ENCODE measurements around the gene ECEL1.

ECEL1 gene

GRCh38 chr2:232526372-232526941 is 38.8 kb upstream of the ECEL1 start:
- DNase-seq = no peak
- Mint-ChIP-seq H3K4me1 (peaks cover 10% of the 10 kb centered on the region), H3K27me3 (peaks cover 34% of the 10 kb centered on the region), H3K27ac (no peak overlapping the region), H3K9me3 (no peaks in the 10 kb centered on the region), H3K4me3 (no peak overlapping the region), H3K36me3 (ENCODE audit: low read depth) (no peaks in the 10 kb centered on the region)
- no peak for ATAC-seq

- Mint-ChIP-seq H3K36me3 (ENCODE audit: low read depth) (no peaks in the 10 kb centered on the region), H3K4me1 (peaks cover 11% of the 10 kb centered on the region), H3K27me3 (peaks cover 35% of the 10 kb centered on the region), H3K9me3 (no peaks in the 10 kb centered on the region), H3K4me3 (no peak within 1 kb of the TSS), H3K27ac (no peak within 1 kb of the TSS)
- DNase-seq (no peak), ATAC-seq (no peak)
Measured at GRCh38 chr2:232525791-232526371, 38.2 kb upstream of the ECEL1 start, which contains the start of gene CHRND. TSS of gene CHRND (plus strand) at chr2:232526160. CDS start at chr2:232526216, 56 bp downstream.

GRCh38 chr2:232525199-232525598 is 37.6 kb upstream of the ECEL1 start:
- H3K9me3 Mint-ChIP-seq = no peaks in the 10 kb centered on the region
- peaks cover 40% of the 10 kb centered on the region for H3K27me3 Mint-ChIP-seq
- no peak for DNase-seq
- no peaks in the 10 kb centered on the region for H3K36me3 Mint-ChIP-seq (ENCODE audit: low read depth)
- ATAC-seq = no peak
- no peak overlapping the region for H3K4me3 Mint-ChIP-seq
- H3K27ac Mint-ChIP-seq = no peak overlapping the region
- peaks cover 11% of the 10 kb centered on the region for H3K4me1 Mint-ChIP-seq

GRCh38 chr2:232524771-232525170 is 37.1 kb upstream of the ECEL1 start:
- Mint-ChIP-seq H3K4me3 (no peak overlapping the region), H3K27ac (no peak overlapping the region)

GRCh38 chr2:232523682-232524597 is 36.3 kb upstream of the ECEL1 start:
- H3K27ac Mint-ChIP-seq = no peak overlapping the region
- DNase-seq = peak; percentile 47
- H3K9me3 Mint-ChIP-seq = no peaks in the 10 kb centered on the region
- H3K4me3 Mint-ChIP-seq = no peak overlapping the region
- H3K36me3 Mint-ChIP-seq (ENCODE audit: low read depth) = no peaks in the 10 kb centered on the region
- ATAC-seq = peak; percentile 59
- H3K27me3 Mint-ChIP-seq = peaks cover 46% of the 10 kb centered on the region
- peaks cover 9% of the 10 kb centered on the region for H3K4me1 Mint-ChIP-seq

More at GRCh38 chr2:232524771-232525170, 37.1 kb upstream of the ECEL1 start:
- ATAC-seq (no peak), DNase-seq (no peak)
- no peaks in the 10 kb centered on the region for H3K36me3 Mint-ChIP-seq (ENCODE audit: low read depth)
- peaks cover 40% of the 10 kb centered on the region for H3K27me3 Mint-ChIP-seq
- no peaks in the 10 kb centered on the region for H3K9me3 Mint-ChIP-seq
- peaks cover 11% of the 10 kb centered on the region for H3K4me1 Mint-ChIP-seq

GRCh38 chr2:232523402-232523681 is 35.7 kb upstream of the ECEL1 start:
- ATAC-seq = no peak
- Mint-ChIP-seq H3K27me3 (peaks cover 48% of the 10 kb centered on the region), H3K36me3 (ENCODE audit: low read depth) (no peaks in the 10 kb centered on the region), H3K9me3 (no peaks in the 10 kb centered on the region), H3K4me1 (peaks cover 5% of the 10 kb centered on the region), H3K27ac (no peak overlapping the region), H3K4me3 (no peak overlapping the region)
- DNase-seq = no peak

GRCh38 chr2:232522623-232523401 is 35.2 kb upstream of the ECEL1 start:
- peaks cover 5% of the 10 kb centered on the region for H3K4me1 Mint-ChIP-seq
- H3K27me3 Mint-ChIP-seq = peaks cover 44% of the 10 kb centered on the region
- no peak overlapping the region for H3K4me3 Mint-ChIP-seq
- no peaks in the 10 kb centered on the region for H3K36me3 Mint-ChIP-seq (ENCODE audit: low read depth)
- H3K9me3 Mint-ChIP-seq = no peaks in the 10 kb centered on the region
- no peak for DNase-seq
- no peak overlapping the region for H3K27ac Mint-ChIP-seq
- ATAC-seq = no peak

GRCh38 chr2:232521959-232522622 is 34.5 kb upstream of the ECEL1 start:
- Mint-ChIP-seq H3K27ac (no peak overlapping the region), H3K4me3 (no peak overlapping the region), H3K9me3 (no peaks in the 10 kb centered on the region), H3K36me3 (ENCODE audit: low read depth) (no peaks in the 10 kb centered on the region), H3K4me1 (peaks cover 5% of the 10 kb centered on the region), H3K27me3 (peaks cover 41% of the 10 kb centered on the region)
- peak; percentile 57 for ATAC-seq
- DNase-seq = peak; percentile 82

- Mint-ChIP-seq H3K4me1 (peaks cover 5% of the 10 kb centered on the region), H3K4me3 (no peak overlapping the region), H3K36me3 (ENCODE audit: low read depth) (no peaks in the 10 kb centered on the region), H3K27me3 (peaks cover 34% of the 10 kb centered on the region), H3K9me3 (no peaks in the 10 kb centered on the region), H3K27ac (no peak overlapping the region)
- no peak for ATAC-seq
- no peak for DNase-seq
Measured at GRCh38 chr2:232521098-232521497, 33.5 kb upstream of the ECEL1 start.

- peaks cover 5% of the 10 kb centered on the region for H3K4me1 Mint-ChIP-seq
- H3K27ac Mint-ChIP-seq = no peak overlapping the region
- no peaks in the 10 kb centered on the region for H3K9me3 Mint-ChIP-seq
- ATAC-seq (no peak), DNase-seq (no peak)
- H3K36me3 Mint-ChIP-seq (ENCODE audit: low read depth) = no peaks in the 10 kb centered on the region
- H3K4me3 Mint-ChIP-seq = no peak overlapping the region
- peaks cover 32% of the 10 kb centered on the region for H3K27me3 Mint-ChIP-seq
Measured at GRCh38 chr2:232520489-232520888, 32.9 kb upstream of the ECEL1 start.

GRCh38 chr2:232519581-232520438 is 32.2 kb upstream of the ECEL1 start, which contains the start of gene PRSS56:
TSS of gene PRSS56 (plus strand) at chr2:232520388. CDS start at chr2:232520599, 211 bp downstream.
- peaks cover 31% of the 10 kb centered on the region for H3K27me3 Mint-ChIP-seq
- no peaks in the 10 kb centered on the region for H3K36me3 Mint-ChIP-seq (ENCODE audit: low read depth)
- H3K27ac Mint-ChIP-seq = no peak within 1 kb of the TSS
- no peak for ATAC-seq
- no peaks in the 10 kb centered on the region for H3K9me3 Mint-ChIP-seq
- peaks cover 5% of the 10 kb centered on the region for H3K4me1 Mint-ChIP-seq
- no peak for DNase-seq
- no peak within 1 kb of the TSS for H3K4me3 Mint-ChIP-seq

- Mint-ChIP-seq H3K36me3 (ENCODE audit: low read depth) (no peaks in the 10 kb centered on the region), H3K27ac (no peak overlapping the region), H3K27me3 (peaks cover 28% of the 10 kb centered on the region), H3K9me3 (no peaks in the 10 kb centered on the region), H3K4me1 (peaks cover 3% of the 10 kb centered on the region), H3K4me3 (no peak overlapping the region)
- DNase-seq (no peak), ATAC-seq (no peak)
Measured at GRCh38 chr2:232518844-232519243, 31.2 kb upstream of the ECEL1 start.

- Mint-ChIP-seq H3K27me3 (peaks cover 23% of the 10 kb centered on the region), H3K4me3 (no peak overlapping the region), H3K4me1 (peaks cover 2% of the 10 kb centered on the region), H3K9me3 (no peaks in the 10 kb centered on the region), H3K36me3 (ENCODE audit: low read depth) (no peaks in the 10 kb centered on the region), H3K27ac (no peak overlapping the region)
- DNase-seq = no peak
- no peak for ATAC-seq
Measured at GRCh38 chr2:232516551-232516950, 28.9 kb upstream of the ECEL1 start.
